Chondrocyte (in vitro differentiated cells): ENCODE data around the gene MLYCD. TPM values are rescaled to one million over a fixed set of nuclear protein-coding genes. Genes with fewer than 3 reads are reported as not detected.

Experiments
- DNase-seq: peaks from one replicate; pipeline ENCODE4 v3.0.0; 2021; ENCODE audit warnings: mixed read lengths, low spot score
- H3K27ac Mint-ChIP-seq: one replicate; pipeline ENCODE4 v1.8.0; 2021; ENCODE audit warnings: mild to moderate bottlenecking, moderate library complexity, mixed read lengths; ENCODE audit not compliant: unreplicated experiment
- H3K27me3 Mint-ChIP-seq: 2 replicates; pipeline ENCODE4 v1.8.0; 2021; ENCODE audit warnings: low read depth, mixed read lengths
- H3K36me3 Mint-ChIP-seq: 2 replicates; pipeline ENCODE4 v1.8.0; 2021; ENCODE audit warnings: low read depth, mixed read lengths
- H3K4me1 Mint-ChIP-seq: 2 replicates; pipeline ENCODE4 v1.8.0; 2021; ENCODE audit warnings: low read depth, mild to moderate bottlenecking, mixed read lengths
- H3K4me3 Mint-ChIP-seq: one replicate; pipeline ENCODE4 v1.8.0; 2021; ENCODE audit warnings: mild to moderate bottlenecking, moderate library complexity, mixed read lengths; ENCODE audit not compliant: unreplicated experiment
- H3K9me3 Mint-ChIP-seq: 2 replicates; pipeline ENCODE4 v1.8.0; 2021; ENCODE audit warnings: low read depth, mixed read lengths
- CTCF ChIP-seq: fragments of 200-600 bp; sonication (generic); IDR thresholded peaks from 2 replicates; pipeline ENCODE4 v1.5.0; 2021; ENCODE audit warnings: antibody characterized with exemption, mild to moderate bottlenecking, moderate library complexity
- total RNA-seq: library from RNA; stranded (reverse); gene quantifications from 3 replicates; pipeline ENCODE4 v1.2.1, GENCODE V29; 2021

MLYCD gene
- total RNA-seq, 1 donor from 2014 or later: 3.1 TPM

GRCh38 chr16:83853834-83854233 lies 45.1 kb upstream of the MLYCD start:
- TF ChIP-seq CTCF: no peak
- Mint-ChIP-seq H3K4me3 (no peak overlapping the region), H3K36me3 (no peaks in the 10 kb centered on the region), H3K9me3 (no peaks in the 10 kb centered on the region), H3K4me1 (no peaks in the 10 kb centered on the region), H3K27ac (no peak overlapping the region), H3K27me3 (peaks cover 24% of the 10 kb centered on the region)
- DNase-seq: no peak

- peaks cover 24% of the 10 kb centered on the region for H3K27me3 Mint-ChIP-seq
- H3K9me3 Mint-ChIP-seq: no peaks in the 10 kb centered on the region
- TF ChIP-seq CTCF: no peak
- H3K36me3 Mint-ChIP-seq: no peaks in the 10 kb centered on the region
- no peaks in the 10 kb centered on the region for H3K4me1 Mint-ChIP-seq
- no peak overlapping the region for H3K27ac Mint-ChIP-seq
- DNase-seq: no peak
- no peak overlapping the region for H3K4me3 Mint-ChIP-seq
Measured at GRCh38 chr16:83854420-83854819, 44.5 kb upstream of the MLYCD start.

- peaks cover 32% of the 10 kb centered on the region for H3K27me3 Mint-ChIP-seq
- no peak overlapping the region for H3K4me3 Mint-ChIP-seq
- DNase-seq: no peak
- no peaks in the 10 kb centered on the region for H3K9me3 Mint-ChIP-seq
- no peaks in the 10 kb centered on the region for H3K36me3 Mint-ChIP-seq
- H3K4me1 Mint-ChIP-seq: no peaks in the 10 kb centered on the region
- no peak overlapping the region for H3K27ac Mint-ChIP-seq
- no peak for TF ChIP-seq CTCF
Measured at GRCh38 chr16:83856792-83857191, 42.1 kb upstream of the MLYCD start.

- no peak for TF ChIP-seq CTCF
- no peak for DNase-seq
- Mint-ChIP-seq H3K36me3 (no peaks in the 10 kb centered on the region), H3K27me3 (peaks cover 28% of the 10 kb centered on the region), H3K4me3 (no peak overlapping the region), H3K27ac (no peak overlapping the region), H3K4me1 (no peaks in the 10 kb centered on the region), H3K9me3 (no peaks in the 10 kb centered on the region)
Measured at GRCh38 chr16:83859265-83859664, 39.6 kb upstream of the MLYCD start.

GRCh38 chr16:83862661-83863060 lies 36.3 kb upstream of the MLYCD start:
- H3K27me3 Mint-ChIP-seq: peaks cover 42% of the 10 kb centered on the region
- H3K4me1 Mint-ChIP-seq: no peaks in the 10 kb centered on the region
- H3K36me3 Mint-ChIP-seq: peaks cover 5% of the 10 kb centered on the region
- H3K4me3 Mint-ChIP-seq: no peak overlapping the region
- no peak for DNase-seq
- TF ChIP-seq CTCF: no peak
- peaks cover 10% of the 10 kb centered on the region for H3K9me3 Mint-ChIP-seq
- no peak overlapping the region for H3K27ac Mint-ChIP-seq
